Measurements from ENCODE around the gene C17orf58. TPM values are rescaled to one million over a fixed set of nuclear protein-coding genes. Genes with fewer than 3 reads are reported as not detected.

Gene C17orf58
- total and polyA plus RNA-seq, 2 of the 8 experiments (the other 6 are each of a cell fraction or from before 2014, with no cell fraction given): 22.6 to 24.1 TPM

DNA sequence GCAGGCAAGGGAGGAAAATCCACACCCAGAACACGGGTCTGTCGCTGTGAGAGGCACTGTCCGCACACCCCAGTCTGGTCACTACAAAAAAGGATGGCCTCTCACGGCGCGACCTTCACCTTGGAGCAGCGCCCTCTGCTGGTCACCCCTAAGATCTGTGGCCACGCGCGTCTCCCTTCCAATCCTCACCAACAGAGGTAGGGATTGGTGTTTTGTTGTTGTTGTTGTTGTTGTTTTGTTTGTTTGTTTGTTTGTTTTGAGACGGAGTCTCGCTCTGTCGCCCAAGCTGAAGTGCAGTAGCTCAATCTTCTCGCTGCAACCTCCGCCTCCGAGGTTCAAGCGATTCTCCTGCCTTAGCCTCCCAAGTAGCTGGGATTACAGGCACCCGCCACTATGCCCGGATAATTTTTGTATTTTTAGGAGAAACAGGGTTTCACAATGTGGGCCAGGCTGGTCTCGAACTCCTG lies 15.0 kb upstream of the C17orf58 start:
- Histone ChIP-seq H4K5ac (ENCODE audit: insufficient read length, low read depth, low read length) (no peak overlapping the region), H3K79me2 (ENCODE audit: control insufficient read depth in 1 of 2, insufficient read depth in 2 of 2, low read length in 2 of 2) (no peaks in the 10 kb centered on the region), H3K9ac (replicated peaks in 1 of 4; ENCODE audit: extremely low read depth in 1 of 4, low read depth in 3 of 4, low read length in 3 of 4) (no peak overlapping the region), H3K36me3 (ENCODE audit: control insufficient read depth in 2 of 4, insufficient read depth in 4 of 4, low read length in 3 of 4) (no peaks in the 10 kb centered on the region), H4K20me1 (replicated peaks in 1 of 2; ENCODE audit: control insufficient read depth in 1 of 2, insufficient read depth in 2 of 2, low read length in 2 of 2) (no peaks in the 10 kb centered on the region), H4K8ac (ENCODE audit: extremely low read depth, insufficient read depth, low read length) (peak overlapping the region; percentile 83; the same call in 1 of the 2 replicates), H2AK5ac (ENCODE audit: low read depth, low read length) (no peak overlapping the region), H2BK5ac (ENCODE audit: low read depth, low read length) (no peak overlapping the region), H3K56ac (replicated peaks; ENCODE audit: insufficient read length, low read depth, low read length) (no peak overlapping the region), H3K18ac (ENCODE audit: extremely low read depth, low read length) (0 out of 2 replicates have a peak overlapping the region, but pooled peaks have one; percentile 5), H2BK15ac (ENCODE audit: low read length) (no peak overlapping the region), H3K23ac (ENCODE audit: insufficient read length) (no peak overlapping the region), H2BK12ac (ENCODE audit: low read depth, low read length) (peak overlapping the region; percentile 68; the same call in 1 of the 2 replicates), H3K4me3 (ENCODE audit: extremely low read depth in 1 of 4, insufficient read depth in 2 of 4, low read depth in 3 of 4, low read length in 4 of 4) (peak overlapping the region in 1 of 4 experiments; percentile 33; a peak in 1 of 8 replicates), H2AFZ (ENCODE audit: low read length) (peak overlapping the region; percentile 100), H2BK120ac (replicated peaks; ENCODE audit: low read depth, low read length) (no peak overlapping the region), H3K27ac (ENCODE audit: low read depth, low read length) (no peak overlapping the region), H2BK20ac (ENCODE audit: low read length) (no peak overlapping the region), H3K79me1 (ENCODE audit: low read depth, low read length) (no peaks in the 10 kb centered on the region), H3K14ac (ENCODE audit: insufficient read length) (no peak overlapping the region), H3K4ac (replicated peaks; ENCODE audit: insufficient read length, low read depth, low read length) (no peak overlapping the region), H3K23me2 (ENCODE audit: low read depth, low read length) (no peaks in the 10 kb centered on the region), H3K27me3 (replicated peaks in 1 of 4; ENCODE audit: control insufficient read depth in 3 of 4, extremely low read depth in 1 of 4, insufficient read depth in 3 of 4, low read length in 3 of 4) (no peaks in the 10 kb centered on the region), H3K9me3 (ENCODE audit: insufficient read depth in 2 of 2, low read depth in 1 of 2, low read length in 1 of 2) (no peaks in the 10 kb centered on the region), H3K4me2 (ENCODE audit: insufficient read depth in 1 of 2, low read depth in 2 of 2, low read length in 2 of 2) (peak overlapping the region in 1 of 2 experiments; percentile 14; a peak in 2 of 4 replicates), H3K4me1 (replicated peaks in 1 of 4; ENCODE audit: control insufficient read depth in 3 of 4, insufficient read depth in 4 of 4, low read length in 3 of 4) (no peaks in the 10 kb centered on the region), H4K91ac (replicated peaks; ENCODE audit: insufficient read length, low read length) (no peak overlapping the region)
- FAIRE-seq: no peak
- TF ChIP-seq RAD21 (IDR thresholded peaks at IDR 0.05 in 1 of 2, conservative IDR thresholded peaks at IDR 0.05 in 1 of 2; ENCODE audit: low read depth in 2 of 2, low read length in 2 of 2) (peak; percentile 51 to 56), CTCF (IDR thresholded peaks at IDR 0.05; ENCODE audit: control extremely low read depth in 1 of 3, insufficient read depth in 1 of 3, low read depth in 1 of 3, low read length in 3 of 3) (peak; percentile 67 to 85 (median 83)), YY1 (IDR thresholded peaks at IDR 0.05; ENCODE audit: low read depth, low read length) (peak; percentile 53; the same call in 1 of the 2 replicates), GTF2F1 (IDR thresholded peaks at IDR 0.05; ENCODE audit: borderline replicate concordance, low read depth, low read length) (no peak)
- TF ChIP-seq, protein P1, sequence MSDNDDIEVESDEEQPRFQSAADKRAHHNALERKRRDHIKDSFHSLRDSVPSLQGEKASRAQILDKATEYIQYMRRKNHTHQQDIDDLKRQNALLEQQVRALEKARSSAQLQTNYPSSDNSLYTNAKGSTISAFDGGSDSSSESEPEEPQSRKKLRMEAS (IDR thresholded peaks at IDR 0.05): peak; percentile 47; the same call in 1 of the 2 replicates
- ChIA-PET POLR2A (ENCODE audit: partially characterized antibody) (interaction anchor here (0.6 to 2.6 kb wide), 4 partner anchors 23 to 289 kb away, joined by 3 to 9 read pairs (median 4); no protein-coding TSS in a partner anchor), CTCF (ENCODE audit: partially characterized antibody) (interaction anchor here (0.6 to 3.2 kb wide), 17 partner anchors 8 to 110 kb away, joined by 3 to 11 read pairs (median 4); partner anchors contain the start of gene C17orf58)
- 44% methylated on average over 20 of the region's 20 CpGs; no CpG with 5 or more reads in 1 of the 2 experiments for WGBS, 2 experiments (ENCODE audit: extremely low coverage in 1 of 2, insufficient coverage in 1 of 2, insufficient read length in 1 of 2, insufficient replicate concordance in 2 of 2, low coverage in 1 of 2, low lambda C conversion rate in 2 of 2, missing lambda C conversion rate in 1 of 2)
- DNase-seq (ENCODE audit: low read depth in 1 of 2, low spot score in 2 of 2): peak in 1 of 2 experiments; percentile 92

Measured in H1 (cell line).